Breast epithelium (tissue), 3 donors: Measurements from ENCODE around the gene AOX1.

Experiments
- CTCF ChIP-seq, 3 donors: fragments of 450-650 bp; IDR thresholded peaks; one replicate each; pipeline ENCODE4 v1.5.1; 2016 to 2017; ENCODE audit warnings: antibody characterized with exemption in 3 of 3, mild to moderate bottlenecking in 3 of 3, moderate library complexity in 3 of 3
- POLR2A ChIP-seq: fragments of 450-650 bp; IDR thresholded peaks from one replicate; pipeline ENCODE4 v1.6.1; 2016; ENCODE audit warnings: antibody characterized with exemption, mild to moderate bottlenecking, moderate library complexity
- POLR2AphosphoS5 ChIP-seq, 3 donors: sonication (generic); formaldehyde crosslinking; IDR thresholded peaks; one replicate each; pipeline ENCODE4 v1.6.1; 2017; ENCODE audit warnings: antibody characterized with exemption in 3 of 3

GRCh38 chr2:200681697-200682096, 95.9 kb downstream of the AOX1 start:
- TF ChIP-seq CTCF (IDR thresholded peaks at IDR 0.05) (no peak), POLR2A (no peak), POLR2AphosphoS5 (IDR thresholded peaks at IDR 0.05) (no peak)
